NCI-H187 (cell line): ENCODE data around the gene TEKT5.
"Not testable (repeated sequence)": the region's sequence is repeated elsewhere in the genome, so short reads cannot be mapped to it uniquely, and the experiment has no call there.

Experiments used
- DNase-seq, 2 experiments: peaks; one replicate each; lab custom pipeline; 2025; lab: John Stamatoyannopoulos, UW

Gene TEKT5

GRCh38 chr16:10658943-10659342 lies 35.8 kb downstream of the TEKT5 start:
- DNase-seq: no peak

GRCh38 chr16:10657925-10658324 lies 36.8 kb downstream of the TEKT5 start:
- DNase-seq: no peak

GRCh38 chr16:10656618-10657017 lies 38.1 kb downstream of the TEKT5 start:
- no peak for DNase-seq

- no peak for DNase-seq
Observed at GRCh38 chr16:10655415-10655977, 39.2 kb downstream of the TEKT5 start.

- DNase-seq: no peak
Observed at GRCh38 chr16:10654592-10655414, 39.9 kb downstream of the TEKT5 start.

GRCh38 chr16:10652730-10653590 lies 41.8 kb downstream of the TEKT5 start:
- no peak for DNase-seq

- DNase-seq: not testable (repeated sequence)
Observed at GRCh38 chr16:10649098-10649497, 45.6 kb downstream of the TEKT5 start.

GRCh38 chr16:10647721-10648296 lies 46.9 kb downstream of the TEKT5 start:
- no peak for DNase-seq

GRCh38 chr16:10647264-10647720 lies 47.4 kb downstream of the TEKT5 start:
- DNase-seq: no peak

GRCh38 chr16:10646581-10647263 lies 48.0 kb downstream of the TEKT5 start:
- DNase-seq: no peak

GRCh38 chr16:10646228-10646580 lies 48.5 kb downstream of the TEKT5 start:
- no peak for DNase-seq

GRCh38 chr16:10644092-10644491 lies 50.6 kb downstream of the TEKT5 start:
- DNase-seq: no peak

GRCh38 chr16:10642964-10643363 lies 51.8 kb downstream of the TEKT5 start:
- DNase-seq: no peak

GRCh38 chr16:10641953-10642949 lies 52.5 kb downstream of the TEKT5 start:
- DNase-seq: no peak

- DNase-seq: no peak
Observed at GRCh38 chr16:10641555-10641952, 53.2 kb downstream of the TEKT5 start.

GRCh38 chr16:10640934-10641333 lies 53.8 kb downstream of the TEKT5 start:
- no peak for DNase-seq

GRCh38 chr16:10638101-10638500 lies 56.6 kb downstream of the TEKT5 start:
- DNase-seq: no peak

- DNase-seq: no peak
Observed at GRCh38 chr16:10637337-10638037, 57.2 kb downstream of the TEKT5 start.

GRCh38 chr16:10635365-10636021 lies 59.2 kb downstream of the TEKT5 start:
- no peak for DNase-seq
